HG02870 (cell line): ENCODE measurements around the gene CRIP2.

Source experiments
- ATAC-seq: cut with Tn5 transposase; IDR thresholded peaks from one replicate; pipeline ENCODE4 v1.9.1; 2021; ENCODE audit warnings: mild to moderate bottlenecking, moderate library complexity; ENCODE audit not compliant: unreplicated experiment

Gene CRIP2

DNA sequence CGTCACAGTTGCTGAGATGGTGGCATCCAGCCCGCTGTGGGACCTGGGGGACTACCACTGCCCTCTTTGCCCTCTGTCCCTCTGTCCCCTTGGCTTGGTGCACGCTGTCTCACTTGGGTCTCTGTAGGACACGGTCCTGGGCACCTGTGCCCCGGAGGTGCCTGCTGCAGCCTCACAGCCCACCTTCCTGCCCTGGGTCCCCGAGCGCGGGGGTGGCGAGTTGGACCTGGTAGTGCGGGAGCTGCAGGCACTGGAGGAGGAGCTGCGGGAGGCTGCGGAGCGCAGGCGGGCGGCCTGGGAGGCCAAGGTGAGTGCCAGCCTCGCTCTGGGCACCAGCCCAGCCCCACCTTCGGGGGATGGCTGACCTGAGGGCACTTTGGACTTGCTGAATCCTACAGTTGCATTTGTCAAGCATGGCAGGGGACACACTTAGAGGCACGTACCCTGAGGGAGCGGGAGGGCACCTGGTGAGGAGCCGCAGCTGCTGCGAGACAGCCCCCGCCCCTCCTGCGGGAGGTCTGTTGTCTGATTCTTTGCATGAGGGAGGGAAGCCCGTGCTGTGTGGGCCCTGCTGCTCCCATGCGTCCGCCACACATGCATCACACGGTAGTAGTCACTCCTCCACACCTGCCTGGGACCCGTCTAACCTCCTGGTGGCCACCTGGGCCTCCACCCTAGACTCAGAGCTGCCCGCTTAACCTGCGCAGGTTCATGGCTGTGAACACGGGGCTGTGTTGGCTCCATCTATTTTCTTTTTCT, 23.2 kb downstream of the CRIP2 start:
- ATAC-seq, result no peak

DNA sequence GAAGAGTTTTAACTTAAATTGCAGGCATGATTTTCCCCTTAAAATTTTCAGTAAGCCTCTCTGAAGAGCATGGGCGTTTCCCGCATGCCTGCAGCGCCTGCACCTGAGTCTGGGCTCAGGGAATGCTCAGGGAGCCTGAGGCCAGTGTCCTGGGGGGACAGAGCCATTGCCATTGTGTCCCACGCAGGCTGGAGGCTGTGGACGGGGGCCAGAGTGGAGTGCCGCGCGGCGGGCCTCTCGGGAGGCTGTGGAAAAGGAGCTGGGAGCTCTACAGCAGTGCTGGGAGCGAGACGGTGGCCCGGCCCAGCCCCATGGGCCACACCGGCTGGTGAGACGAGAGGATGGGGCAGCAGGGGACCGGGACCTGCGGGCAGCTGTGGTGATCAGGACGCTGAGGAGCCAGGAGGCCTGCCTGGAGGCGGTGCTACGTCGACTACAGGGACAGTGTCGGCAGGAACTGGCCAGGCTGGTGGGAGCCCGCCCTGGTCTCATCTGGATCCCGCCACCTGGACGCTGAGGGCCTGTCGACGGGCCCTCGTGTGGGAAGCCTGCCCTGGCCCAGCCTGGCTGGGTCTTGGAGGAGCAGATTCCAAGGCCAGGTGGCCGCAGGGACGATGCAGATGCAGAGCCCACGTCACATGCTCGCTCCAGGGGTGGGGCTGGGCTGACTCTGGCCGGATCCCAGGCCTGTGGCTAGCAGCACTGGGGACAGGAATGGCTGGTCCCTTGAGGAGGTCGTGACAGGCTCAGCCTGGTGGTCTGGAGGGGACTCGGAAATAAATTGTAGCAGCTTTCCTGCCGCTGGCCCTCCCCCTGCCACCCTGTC, 24.0 kb downstream of the CRIP2 start:
- ATAC-seq, result no peak

DNA sequence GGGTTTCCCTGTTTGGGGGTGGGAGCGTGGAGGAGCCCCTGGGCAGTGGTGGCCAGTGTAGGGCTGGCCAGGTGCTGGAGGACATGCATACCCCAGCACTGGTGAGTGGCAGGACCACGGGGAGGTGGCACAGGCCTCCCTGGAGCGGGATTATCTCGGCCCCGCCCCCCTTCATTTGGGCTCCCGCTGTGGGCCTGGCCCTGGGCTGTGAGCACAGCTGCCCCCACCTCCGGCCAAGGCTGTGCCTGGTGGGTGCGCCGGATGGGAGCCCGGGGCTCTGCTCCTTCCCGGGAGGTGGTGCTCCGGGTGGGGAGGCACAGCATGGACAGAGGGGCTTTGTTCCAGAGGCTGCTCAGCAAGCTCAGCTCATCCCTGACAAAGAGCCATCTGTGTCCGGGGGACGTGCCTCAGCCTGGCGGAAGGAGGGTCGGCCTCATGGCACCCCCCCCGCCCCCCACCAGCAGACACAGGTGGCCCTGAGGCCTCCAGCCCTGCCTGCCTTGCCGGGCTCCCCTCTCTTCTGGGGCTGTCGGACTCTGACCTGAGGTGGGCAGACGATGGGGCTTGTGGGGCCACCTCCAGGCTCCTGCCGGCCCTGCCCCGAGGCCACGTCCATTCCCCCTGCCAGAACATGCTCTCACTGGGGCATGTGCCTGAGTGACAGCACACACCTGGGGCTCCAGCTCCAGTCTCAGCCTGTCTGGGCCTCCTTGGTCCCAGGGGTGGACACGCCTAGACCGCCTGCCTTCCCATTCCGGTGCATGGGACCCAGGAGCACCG, 24.8 kb downstream of the CRIP2 start:
- no peak for ATAC-seq

DNA sequence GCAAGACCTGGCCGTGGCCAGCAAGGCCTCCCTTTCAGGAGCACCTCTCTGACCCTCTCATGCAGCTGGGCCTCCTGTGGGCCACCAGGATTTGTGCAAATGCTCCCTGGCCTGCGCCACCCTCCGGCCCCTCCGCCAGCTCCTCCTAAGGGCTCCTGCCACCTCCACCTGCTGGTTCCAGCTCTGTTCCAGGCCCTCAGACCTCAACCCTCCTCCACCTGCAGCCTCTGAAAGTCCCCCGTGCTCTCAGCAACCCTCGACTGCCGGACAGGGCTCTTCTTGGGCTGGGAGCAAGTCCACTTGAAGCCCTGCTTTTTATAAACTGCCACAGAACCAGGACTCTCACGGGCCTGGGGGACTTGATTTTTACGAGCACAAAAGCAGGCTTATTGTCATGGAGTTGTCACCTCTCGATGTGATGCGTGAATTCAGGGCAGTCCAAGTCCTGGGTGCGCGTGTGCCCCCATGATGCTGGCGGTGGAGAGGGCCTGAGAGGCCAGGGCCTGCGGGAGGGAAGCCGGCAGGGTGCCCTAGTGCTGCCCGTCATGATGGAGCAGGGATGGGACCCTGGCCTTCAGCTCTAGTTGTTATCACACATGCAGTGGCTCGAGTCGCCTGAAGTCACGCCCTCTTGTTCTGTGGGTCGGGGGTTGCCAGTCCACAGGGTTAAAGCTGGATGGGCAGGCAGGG, 25.6 kb downstream of the CRIP2 start:
- ATAC-seq, result no peak

DNA sequence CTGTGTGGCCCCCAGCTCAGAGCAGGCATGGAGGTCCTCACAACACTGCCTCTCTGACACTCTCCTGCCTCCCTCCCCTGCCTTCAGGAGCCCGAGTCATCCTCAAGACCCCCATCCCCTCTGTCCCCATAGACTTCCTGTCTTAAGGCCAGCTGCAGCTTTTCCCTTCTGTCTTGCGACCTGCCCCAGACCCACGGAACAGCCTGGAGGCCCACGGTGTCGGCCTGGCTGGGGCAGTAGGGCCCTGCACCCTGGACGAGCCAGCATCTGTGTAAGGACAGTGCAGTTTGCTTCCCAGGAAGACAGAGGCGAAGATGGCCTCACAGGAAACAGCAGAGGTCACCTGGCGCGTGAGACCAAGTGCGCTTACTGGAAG, 26.1 kb downstream of the CRIP2 start:
- no peak for ATAC-seq

DNA sequence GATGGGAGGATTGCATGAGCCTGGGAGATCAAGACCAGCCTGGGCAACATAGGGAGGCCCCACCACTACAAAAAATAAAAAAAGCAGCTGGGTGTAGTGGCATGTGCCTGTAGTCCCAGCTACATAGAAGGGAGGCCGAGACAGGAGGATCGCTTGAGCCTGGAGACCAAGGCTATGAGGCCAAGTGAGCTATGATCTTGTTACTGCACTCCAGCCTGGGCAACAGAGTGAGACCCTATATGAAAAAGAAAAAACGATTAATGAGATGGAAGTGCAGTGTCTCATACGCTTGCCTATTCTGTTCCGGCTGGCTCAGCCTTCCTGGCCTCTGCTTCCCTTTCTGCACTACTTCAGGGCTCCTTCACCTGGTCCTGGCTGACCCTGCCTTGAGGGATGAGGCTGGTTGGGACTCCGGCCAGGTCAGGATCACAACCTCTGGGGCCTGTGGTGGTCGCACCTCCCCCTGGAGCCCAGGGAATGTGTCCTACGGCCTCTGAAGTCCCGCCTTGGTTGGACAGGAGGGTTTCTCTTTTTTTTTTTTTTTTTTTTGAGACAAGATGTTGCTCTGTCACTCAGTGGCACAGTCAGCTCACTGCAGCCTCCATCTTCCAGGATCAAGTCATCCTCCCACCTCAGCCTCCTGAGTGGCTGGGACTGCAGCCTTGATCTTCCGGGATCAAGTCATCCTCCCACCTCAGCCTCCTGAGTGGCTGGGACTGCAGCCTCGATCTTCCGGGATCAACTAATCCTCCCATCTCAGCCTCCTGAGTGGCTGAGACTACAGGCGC, 27.1 kb downstream of the CRIP2 start:
- no peak for ATAC-seq

DNA sequence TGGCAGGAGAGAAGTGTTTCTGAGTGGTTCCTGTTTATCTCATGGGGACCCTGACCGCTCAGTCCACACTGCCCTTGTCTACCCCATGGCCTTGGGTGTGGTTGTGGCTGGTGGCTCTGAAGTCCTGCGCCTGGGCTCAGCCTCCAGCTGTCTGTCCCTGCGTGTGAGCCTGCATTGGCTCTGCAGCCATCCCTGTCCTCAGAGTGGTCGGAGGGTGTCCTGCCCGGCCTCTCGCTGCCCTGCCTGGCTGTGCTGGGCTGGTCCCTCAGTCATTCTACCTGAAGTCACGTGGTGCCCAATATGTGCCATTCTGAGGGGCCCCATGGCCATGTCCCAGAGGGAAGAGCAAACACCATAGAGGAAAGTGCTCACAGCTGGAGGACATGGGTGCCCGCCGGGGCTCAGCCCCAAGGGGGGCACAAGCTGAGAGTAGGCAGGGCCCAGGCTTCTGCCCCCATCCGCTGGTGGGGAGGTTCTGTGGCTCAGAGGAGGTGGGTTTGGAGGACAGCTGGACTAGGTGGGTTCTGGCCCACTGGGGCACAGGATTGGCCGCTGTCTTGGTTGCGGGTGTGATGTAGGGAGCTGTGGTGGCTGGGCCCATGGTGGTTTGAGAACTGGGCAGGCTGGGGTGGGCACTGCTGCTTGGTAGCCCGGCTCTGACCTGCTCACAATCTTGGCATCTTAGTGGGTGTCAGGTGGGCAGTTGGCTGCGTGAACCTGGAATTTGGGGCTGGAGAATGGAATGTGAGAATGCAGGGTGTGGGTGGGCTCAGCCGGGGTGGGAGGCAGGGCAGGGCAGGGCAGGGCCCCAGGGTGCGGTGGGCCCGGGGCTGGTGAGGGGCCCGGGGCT, 28.1 kb downstream of the CRIP2 start:
- ATAC-seq, result no peak

DNA sequence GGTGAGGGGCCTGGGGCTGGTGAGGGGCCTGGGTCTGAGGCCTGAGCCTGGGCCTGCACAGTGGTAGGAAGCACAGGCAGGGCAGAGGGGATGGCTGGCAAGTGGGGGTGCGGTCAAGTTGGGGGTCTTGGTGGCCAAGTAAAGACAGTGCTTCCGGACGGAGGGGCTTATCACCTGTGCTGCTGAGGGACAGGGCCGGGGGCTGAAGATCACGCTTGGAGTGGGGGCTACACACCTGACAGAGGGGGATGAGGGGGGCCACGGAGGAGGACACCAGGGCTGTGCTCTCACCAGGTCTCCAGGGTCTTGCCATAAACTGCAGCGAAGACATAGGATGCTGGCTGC, 28.6 kb downstream of the CRIP2 start:
- ATAC-seq, result no peak

DNA sequence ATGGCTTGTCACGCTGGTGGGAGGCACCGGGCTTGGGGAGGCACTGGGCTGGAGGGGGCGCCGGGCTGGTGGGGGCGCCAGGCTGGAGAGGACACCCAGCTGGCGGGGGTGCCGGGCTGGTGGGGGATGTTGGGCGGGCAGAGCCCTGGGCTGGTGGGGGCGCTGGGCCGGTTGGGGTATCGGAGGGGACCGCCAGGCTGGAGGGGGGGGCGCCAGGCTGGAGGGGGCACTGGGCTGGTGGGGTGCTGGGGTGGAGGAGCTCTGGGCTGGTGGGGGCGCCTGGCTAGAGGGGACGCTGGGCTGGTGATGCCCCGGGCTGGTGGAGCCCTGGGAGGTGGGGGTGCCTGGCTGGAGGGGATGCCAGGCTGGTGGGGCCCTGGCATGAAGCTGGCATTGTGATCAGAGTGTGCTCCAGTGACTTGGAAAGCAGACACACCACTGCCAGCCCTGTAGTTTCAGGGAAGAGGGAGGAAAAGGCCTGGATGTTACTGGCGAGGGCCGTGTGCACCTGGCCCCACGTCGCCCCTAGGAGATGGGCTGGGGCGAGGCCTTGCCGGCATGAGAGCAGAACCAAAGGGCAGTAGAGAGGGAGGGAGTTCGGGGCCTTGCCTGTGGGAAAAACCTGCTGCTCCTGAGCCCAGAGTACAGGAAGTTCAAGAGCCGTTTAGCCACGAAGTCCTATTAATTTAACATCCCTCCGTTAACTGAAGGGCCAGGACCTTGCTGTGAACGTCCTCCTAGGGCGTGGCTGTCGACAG, 29.5 kb downstream of the CRIP2 start:
- no peak for ATAC-seq

DNA sequence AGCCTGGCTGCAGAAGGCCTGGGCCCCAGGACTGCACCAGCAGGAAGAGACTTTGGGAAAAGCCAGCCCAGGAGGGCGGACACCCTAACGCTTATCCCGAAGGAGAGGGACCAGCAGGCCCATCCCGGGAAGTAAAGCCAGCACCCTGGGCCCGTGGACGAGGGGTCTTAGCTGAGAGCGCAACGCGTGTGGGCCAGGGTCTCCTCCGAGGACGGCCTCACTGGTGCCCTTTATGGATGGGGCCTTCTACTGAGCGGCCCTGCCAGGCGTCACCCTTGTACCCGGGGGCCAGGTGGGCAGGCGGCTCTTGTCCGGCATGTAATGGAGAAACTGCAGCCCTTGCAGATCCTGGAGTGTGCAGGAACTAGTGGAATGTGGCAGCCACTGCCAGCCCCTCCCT, 30.5 kb downstream of the CRIP2 start:
- no peak for ATAC-seq

DNA sequence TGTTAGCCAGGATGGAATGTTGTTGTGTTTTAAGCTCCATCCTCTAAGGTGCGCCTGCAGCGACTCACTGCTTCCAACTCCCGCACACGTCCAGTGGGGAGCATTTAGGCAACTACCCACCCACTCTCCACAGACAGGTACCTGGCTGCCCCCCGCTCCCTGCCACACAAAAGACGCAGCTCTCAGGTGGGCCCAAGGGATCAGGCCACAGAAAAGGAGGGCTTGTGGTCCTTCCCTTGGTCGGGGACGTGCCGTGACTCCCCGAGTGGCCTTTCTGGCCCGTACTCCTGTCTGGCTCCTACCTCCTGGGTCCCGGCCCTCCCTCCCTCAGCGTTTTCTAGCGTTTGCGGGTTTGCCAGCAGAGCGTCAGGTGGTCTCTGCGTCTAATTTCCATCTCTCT, 32.6 kb downstream of the CRIP2 start:
- ATAC-seq, result no peak

DNA sequence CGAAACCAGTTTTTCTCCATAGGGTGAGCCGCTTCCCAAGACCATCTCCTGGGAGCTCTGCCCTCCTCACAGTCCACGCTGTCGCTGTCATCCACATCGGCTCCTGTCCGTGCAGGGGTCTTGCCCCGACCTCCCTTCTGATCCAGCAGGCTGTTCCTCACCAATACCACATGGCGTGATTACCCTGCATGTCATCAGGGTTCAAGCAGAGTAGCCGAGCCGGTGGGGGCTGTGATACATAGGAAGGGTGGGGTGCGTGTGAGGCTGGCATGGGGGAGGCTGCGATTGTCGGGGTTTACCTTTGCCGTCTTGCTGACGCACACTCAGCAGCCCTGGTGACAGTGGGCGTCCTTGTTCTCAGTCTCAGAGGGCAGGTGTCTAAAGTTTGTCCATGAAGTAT, 33.4 kb downstream of the CRIP2 start:
- ATAC-seq, result no peak

DNA sequence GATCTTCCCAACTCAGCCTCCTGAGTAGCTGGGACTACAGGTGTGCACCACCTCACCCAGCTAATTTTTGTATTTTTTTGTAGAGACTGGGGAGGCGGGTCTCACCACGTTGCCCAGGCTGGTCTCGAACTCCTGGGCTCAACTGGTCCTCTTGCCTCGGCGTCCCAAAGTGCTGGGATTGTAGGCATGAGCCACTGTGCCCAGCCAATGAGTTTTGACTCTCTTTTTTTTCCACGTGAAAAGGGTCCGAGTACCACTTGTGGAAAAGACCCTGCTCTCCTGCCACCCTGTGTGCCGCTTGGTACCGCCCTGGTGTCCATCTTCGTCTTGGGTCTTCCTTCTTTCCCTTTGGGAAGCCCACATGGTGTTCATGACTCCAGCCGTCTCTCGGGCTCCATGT, 34.0 kb downstream of the CRIP2 start:
- ATAC-seq, result no peak

DNA sequence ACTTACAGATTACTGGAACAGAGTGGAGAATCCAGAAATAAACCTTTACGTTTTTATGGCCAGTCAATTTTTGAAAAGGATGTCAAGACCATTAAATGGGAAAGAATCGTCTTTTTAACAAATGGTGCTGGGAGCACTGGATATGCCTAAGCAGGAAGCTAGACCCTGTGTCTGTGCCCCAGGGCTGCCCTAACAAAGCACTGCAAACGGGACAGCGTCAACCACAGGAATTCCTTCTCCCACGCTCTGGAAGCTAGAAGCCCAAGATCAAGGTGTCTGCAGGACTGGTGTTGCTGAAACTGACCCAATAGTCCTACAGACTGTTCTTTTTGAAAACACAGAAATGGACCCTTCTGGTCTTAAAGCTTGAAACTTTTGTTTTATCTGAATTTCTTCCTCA, 42.5 kb downstream of the CRIP2 start:
- no peak for ATAC-seq

DNA sequence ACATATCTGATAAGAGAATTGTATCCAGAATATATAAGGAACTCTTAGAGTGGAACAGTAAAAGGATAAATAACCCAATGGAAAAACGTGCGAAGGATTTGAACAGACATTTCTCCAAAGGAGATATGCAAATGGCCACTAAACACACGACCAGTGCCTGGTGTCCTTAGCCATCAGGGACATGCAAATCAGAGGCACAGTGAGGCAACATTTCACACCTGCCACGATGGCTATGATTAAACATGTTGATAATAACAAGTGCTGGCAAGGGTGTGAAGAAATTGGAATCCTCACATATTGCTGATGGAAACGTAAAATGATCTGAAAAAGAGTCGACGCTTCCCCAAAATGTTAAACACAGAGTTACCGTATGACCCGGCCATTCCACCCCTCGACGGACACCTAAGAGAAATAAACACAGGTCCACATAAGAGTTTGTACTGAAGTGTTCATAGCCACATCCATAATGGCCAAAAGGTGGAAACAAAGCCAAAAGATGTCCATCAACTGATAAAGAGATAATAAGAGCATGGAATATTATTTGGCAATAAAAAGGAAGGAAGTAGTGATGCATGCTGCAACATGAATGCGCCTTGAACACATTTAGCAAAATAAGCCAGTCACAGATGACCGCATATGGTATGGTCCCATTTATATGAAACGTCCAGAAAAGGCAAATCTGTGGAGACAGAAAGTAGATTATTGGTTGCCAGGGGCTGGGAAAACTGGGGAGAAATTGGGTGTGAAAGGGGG, 45.5 kb downstream of the CRIP2 start:
- ATAC-seq, result no peak

DNA sequence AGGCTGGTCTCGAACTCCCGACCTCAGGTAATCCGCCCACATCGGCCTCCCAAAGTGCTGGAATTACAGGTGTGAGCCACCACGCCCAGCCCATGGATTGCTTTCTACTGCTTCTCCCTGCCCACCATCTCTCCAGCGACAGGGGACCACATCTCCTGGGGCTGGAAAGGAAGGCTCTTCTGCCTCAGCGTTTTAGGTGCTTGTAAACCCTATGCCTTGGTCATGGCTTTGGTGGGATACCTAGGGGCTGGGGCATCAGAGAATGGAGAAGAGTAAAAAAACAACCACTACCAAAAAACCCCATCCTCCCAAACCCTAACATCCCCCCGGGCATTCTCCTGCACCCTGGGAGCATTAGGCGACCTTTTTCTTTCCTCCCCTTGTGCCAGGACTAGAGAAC, 50.7 kb downstream of the CRIP2 start:
- ATAC-seq, result no peak

DNA sequence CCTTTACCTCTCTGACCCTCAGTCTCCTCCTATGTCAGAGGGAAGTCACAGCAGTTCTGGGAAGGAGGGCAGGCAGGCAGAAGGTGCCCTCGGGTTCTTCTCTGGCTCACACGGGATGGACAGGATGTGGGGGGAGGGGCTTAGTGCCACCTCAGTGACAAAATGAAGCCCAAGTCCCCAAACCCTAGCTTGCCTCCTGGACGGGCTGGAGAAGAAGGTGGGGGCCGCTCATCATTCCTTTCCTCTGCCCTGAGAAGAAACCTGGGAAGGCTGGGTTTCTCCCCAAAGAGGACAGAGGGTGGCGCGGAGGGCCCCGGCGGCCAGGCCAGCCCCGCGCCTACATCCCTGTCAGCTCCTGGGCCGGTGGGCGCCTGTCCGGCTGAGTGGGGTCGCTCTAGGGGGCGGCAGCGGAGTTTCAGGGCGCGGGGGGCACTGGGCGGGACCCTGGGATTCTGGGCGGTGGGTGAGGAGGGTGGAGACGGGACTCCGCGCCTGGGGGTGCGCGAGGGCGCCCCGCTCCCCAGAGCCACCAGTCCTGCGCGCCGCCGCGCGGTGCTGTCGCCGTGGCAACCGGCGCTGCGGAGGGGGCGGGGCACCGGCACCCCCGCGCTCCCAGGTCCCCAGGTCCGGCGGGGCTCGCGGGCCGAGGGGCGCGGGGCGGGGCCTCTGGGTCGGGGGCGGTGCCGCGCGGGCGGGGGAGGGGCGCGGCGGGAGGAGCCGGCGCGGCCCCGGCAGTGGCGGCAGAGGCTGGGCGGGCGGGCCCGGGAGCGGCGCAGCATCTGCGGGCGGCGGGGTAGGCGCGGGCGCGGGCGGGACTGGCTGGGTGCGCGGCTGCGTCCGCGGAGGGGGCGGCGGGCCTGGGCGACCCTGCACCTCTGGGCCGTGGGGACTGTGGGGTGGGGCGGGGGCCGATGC, 51.5 kb downstream of the CRIP2 start, which contains the start of gene TMEM121:
TMEM121 (plus strand) TSS at position 723 of the 915 bp plus-strand sequence. CDS start 2,252 bp downstream, outside the sequence.
- ATAC-seq, result no peak
